Small intestine (tissue), 7 donors: ENCODE measurements around the gene STAMBP. TPM values are rescaled to one million over a fixed set of nuclear protein-coding genes. Genes with fewer than 3 reads are reported as not detected.

Experiments
- DNase-seq, 2 donors: peaks; one replicate each; pipeline versions ENCODE4 v3.0.0 to v3.0.0-alpha.2; 2013
- FAIRE-seq: peaks from 2 replicates; lab custom pipeline; 2012; peaks lifted over from hg19 to GRCh38; lab: Jason Lieb, UNC
- H3K27ac ChIP-seq, 3 donors: one replicate each; pipeline ENCODE4 v1.5.1; 2013; ENCODE audit warnings: low read length in 2 of 3, mild to moderate bottlenecking in 2 of 3, control low read depth in 1 of 3, inconsistent platforms in 1 of 3, low read depth in 1 of 3, moderate library complexity in 1 of 3
- H3K27me3 ChIP-seq, 3 donors: one replicate each; pipeline ENCODE4 v1.6.1; 2013; ENCODE audit warnings: low read length in 3 of 3, inconsistent platforms in 1 of 3; ENCODE audit not compliant: control insufficient read depth in 3 of 3, insufficient read depth in 3 of 3
- H3K36me3 ChIP-seq, 3 donors: one replicate each; pipeline ENCODE4 v1.6.1; 2013; ENCODE audit warnings: low read length in 3 of 3, inconsistent platforms in 1 of 3, low read depth in 1 of 3, mild to moderate bottlenecking in 1 of 3, moderate library complexity in 1 of 3; ENCODE audit not compliant: control insufficient read depth in 3 of 3, insufficient read depth in 2 of 3
- H3K4me1 ChIP-seq, 3 donors: one replicate each; pipeline ENCODE4 v1.6.1; 2013; ENCODE audit warnings: low read length in 2 of 3, inconsistent platforms in 1 of 3, low read depth in 1 of 3, mild to moderate bottlenecking in 1 of 3, moderate library complexity in 1 of 3; ENCODE audit not compliant: control insufficient read depth in 3 of 3, insufficient read depth in 2 of 3
- H3K4me3 ChIP-seq, 3 donors: one replicate each; pipeline ENCODE4 v1.5.1; 2013; ENCODE audit warnings: low read length in 3 of 3, control low read depth in 1 of 3, inconsistent platforms in 1 of 3, low read depth in 1 of 3, mild to moderate bottlenecking in 1 of 3, moderate library complexity in 1 of 3
- H3K9me3 ChIP-seq, 2 donors: one replicate each; pipeline ENCODE4 v1.6.1; 2013; ENCODE audit warnings: low read depth in 1 of 2, low read length in 1 of 2; ENCODE audit not compliant: control insufficient read depth in 2 of 2, insufficient read depth in 1 of 2
- WGBS, 3 donors: extraction: QIAGEN DNeasy Blood & Tissue Kit; methylation state at CpG; one replicate each; pipeline ENCODE4 v1.1.7; 2013; 5-methylcytosine and 5-hydroxymethylcytosine counted together
- polyA plus RNA-seq, 4 donors: library from polyadenylated mRNA; stranded (reverse) in 3 of 4; unstranded in 1 of 4; fragments of 200-250 nt in 3 of 4; fragments of 120-200 nt in 1 of 4; gene quantifications; one replicate each; pipeline versions ENCODE4 v1.2.1 to v1.2.3, GENCODE V29; 2013
- donor health status: healthy with polysubstance abuse.
- donor health status: control.
- donor health status: control.
- donor health status: Bipolar disorder and iron deficiency.
- donor health status: healthy.

The STAMBP gene
- polyA plus RNA-seq, 4 donors, result 30.3 to 51.4 (median 40.1) TPM

DNA sequence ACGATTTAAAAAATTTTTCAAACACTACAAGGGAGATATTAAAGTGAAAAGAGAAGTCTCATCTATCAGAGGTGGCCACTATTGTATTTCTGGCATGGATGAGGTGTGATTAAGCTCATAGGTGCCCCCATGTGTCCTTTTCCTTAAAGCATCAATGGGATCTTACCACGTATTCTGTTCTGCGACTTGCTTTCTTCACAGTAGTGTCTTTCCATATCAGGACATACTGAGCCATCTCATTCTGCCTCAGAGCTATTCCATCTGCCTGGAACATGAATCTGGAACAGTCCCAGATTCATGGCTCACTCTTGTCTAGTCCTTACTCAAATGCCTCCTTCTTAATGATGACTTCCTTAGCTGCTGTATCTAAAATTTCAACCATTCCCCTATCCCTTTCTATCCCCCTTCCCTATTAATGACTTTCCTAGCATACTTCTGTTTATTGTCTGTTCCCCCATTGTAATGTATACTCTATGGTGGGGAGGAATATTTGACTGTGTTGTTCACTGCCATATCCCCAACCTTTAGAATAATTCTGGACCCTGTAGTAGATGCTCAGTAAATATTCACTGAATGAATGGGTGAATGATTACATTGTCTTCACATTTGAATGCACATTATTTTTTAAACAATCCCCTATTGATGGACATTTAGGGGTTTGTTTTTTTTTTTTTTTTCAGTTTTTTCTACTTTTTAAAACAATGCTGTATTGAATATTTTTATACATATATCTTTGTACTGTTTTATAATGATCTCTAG is 11.1 kb downstream of the STAMBP start:
- FAIRE-seq, result no peak
- Histone ChIP-seq H3K4me3 (no peak overlapping the region), H3K9me3 (no peaks in the 10 kb centered on the region), H3K27ac (peak overlapping the region in 2 of 3 donors; percentile 8 to 47), H3K27me3 (no peaks in the 10 kb centered on the region), H3K36me3 (peaks cover 0 to 19% (median 6%) of the 10 kb centered on the region in 3 donors), H3K4me1 (peaks cover 0 to 5% (median 5%) of the 10 kb centered on the region in 3 donors)
- no peak for DNase-seq
- 78 to 82% (median 78%) methylated on average over 3 of the region's 3 CpGs for WGBS, 3 donors

- WGBS, 3 donors, result 14 to 51% (median 30%) methylated on average over 5 of the region's 5 CpGs
- peak overlapping the region in 2 of 3 donors; percentile 11 to 45 for H3K27ac ChIP-seq
Observed at GRCh38 chr2:73841912-73842738, 13.4 kb downstream of the STAMBP start.

DNA sequence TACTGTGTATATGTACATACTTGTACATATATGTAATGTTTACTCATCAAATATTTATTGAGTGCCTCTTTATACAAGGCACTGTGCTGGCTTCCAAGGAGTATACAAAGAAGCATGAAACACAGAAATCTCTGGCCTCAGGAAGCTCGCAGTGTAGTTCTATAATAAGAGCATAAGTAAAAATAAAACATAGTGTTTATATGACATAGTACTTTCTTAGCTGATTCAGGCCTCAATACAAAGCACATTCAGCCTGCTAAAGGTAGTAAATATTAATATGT is 13.9 kb downstream of the STAMBP start:
- H3K27ac ChIP-seq, result peak overlapping the region in 2 of 3 donors; percentile 11 to 45
- no peaks in the 10 kb centered on the region for H3K9me3 ChIP-seq
- no peak for FAIRE-seq
- WGBS, 3 donors, result 56 to 67% (median 57%) methylated on average over 1 of the region's 1 CpG
- H3K36me3 ChIP-seq, result peaks cover 3 to 24% (median 18%) of the 10 kb centered on the region in 3 donors
- H3K27me3 ChIP-seq, result no peaks in the 10 kb centered on the region
- H3K4me3 ChIP-seq, result no peak overlapping the region
- H3K4me1 ChIP-seq, result peaks cover 0 to 5% (median 5%) of the 10 kb centered on the region in 3 donors
- DNase-seq, result no peak

More at GRCh38 chr2:73841912-73842738, 13.4 kb downstream of the STAMBP start:
- H3K27me3 ChIP-seq, result no peaks in the 10 kb centered on the region
- FAIRE-seq (no peak), DNase-seq (peak; percentile 85 to 90)
- H3K4me1 ChIP-seq, result peaks cover 0 to 5% (median 5%) of the 10 kb centered on the region in 3 donors
- H3K4me3 ChIP-seq, result no peak overlapping the region
- H3K9me3 ChIP-seq, result no peaks in the 10 kb centered on the region
- H3K36me3 ChIP-seq, result peaks cover 0 to 19% (median 13%) of the 10 kb centered on the region in 3 donors

DNA sequence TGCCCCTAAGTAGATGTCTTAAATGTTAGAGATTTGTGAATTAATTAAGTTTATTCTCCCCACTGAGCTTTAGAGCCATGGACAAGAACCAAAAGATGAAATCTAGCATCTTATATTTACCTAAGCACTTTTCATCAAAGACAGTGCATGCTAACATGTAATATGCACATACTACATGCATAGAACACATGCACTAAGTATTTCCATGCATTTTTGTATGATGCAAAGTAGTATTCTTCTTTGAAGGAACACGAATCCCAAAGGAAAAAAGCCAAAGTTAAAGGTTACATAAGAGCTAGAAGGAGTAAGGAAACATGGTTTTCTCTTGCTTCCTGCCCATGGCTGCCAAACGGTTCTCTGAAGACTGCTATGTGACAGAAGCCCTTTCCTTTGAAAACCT is 15.3 kb downstream of the STAMBP start:
- DNase-seq, result no peak
- Histone ChIP-seq H3K4me3 (no peak overlapping the region), H3K36me3 (peaks cover 8 to 28% (median 25%) of the 10 kb centered on the region in 3 donors), H3K27me3 (no peaks in the 10 kb centered on the region), H3K4me1 (peaks cover 0 to 5% (median 5%) of the 10 kb centered on the region in 3 donors), H3K9me3 (no peaks in the 10 kb centered on the region), H3K27ac (no peak overlapping the region)
- FAIRE-seq, result no peak
- WGBS, 3 donors, result 66 to 71% (median 70%) methylated on average over 2 of the region's 2 CpGs

DNA sequence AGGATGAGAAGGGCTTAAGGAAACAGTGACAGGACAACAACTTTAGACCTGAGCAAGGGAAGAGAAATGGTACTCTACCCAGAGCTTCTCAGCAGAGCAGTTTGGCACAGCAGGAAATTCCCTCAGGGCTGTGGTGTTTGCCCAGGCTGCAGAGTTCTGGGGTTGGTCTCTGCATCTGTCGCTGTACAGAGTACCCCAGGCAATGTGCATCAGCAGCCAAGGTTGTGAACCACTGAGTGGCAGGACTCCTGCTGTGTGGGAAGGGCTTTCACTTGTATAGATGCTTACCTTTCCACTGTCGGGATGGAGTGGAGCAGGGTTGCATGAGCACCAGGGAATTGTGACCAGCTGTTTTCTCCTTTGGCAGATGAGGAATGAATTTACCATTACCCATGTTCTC is 21.2 kb downstream of the STAMBP start:
- 91 to 96% (median 94%) methylated on average over 2 of the region's 2 CpGs for WGBS, 3 donors
- H3K27me3 ChIP-seq, result no peaks in the 10 kb centered on the region
- H3K36me3 ChIP-seq, result peaks cover 34 to 51% (median 34%) of the 10 kb centered on the region in 3 donors
- peaks cover 0 to 5% (median 0%) of the 10 kb centered on the region in 3 donors for H3K4me1 ChIP-seq
- H3K9me3 ChIP-seq, result no peaks in the 10 kb centered on the region
- no peak overlapping the region for H3K27ac ChIP-seq
- no peak overlapping the region for H3K4me3 ChIP-seq
- no peak for DNase-seq
- no peak for FAIRE-seq

GRCh38 chr2:73851274-73851673 is 22.5 kb downstream of the STAMBP start:
- Histone ChIP-seq H3K27ac (peak overlapping the region in 1 of 3 donors; percentile 44), H3K36me3 (peaks cover 32 to 47% (median 41%) of the 10 kb centered on the region in 3 donors), H3K4me3 (no peak overlapping the region), H3K9me3 (no peaks in the 10 kb centered on the region), H3K27me3 (no peaks in the 10 kb centered on the region), H3K4me1 (peaks cover 0 to 5% (median 0%) of the 10 kb centered on the region in 3 donors)
- FAIRE-seq, result no peak
- WGBS, 3 donors, result 19 to 58% (median 29%) methylated on average over 3 of the region's 3 CpGs
- DNase-seq, result peak; percentile 84 to 95

- DNase-seq (no peak), FAIRE-seq (no peak)
- peaks cover 0 to 5% (median 0%) of the 10 kb centered on the region in 3 donors for H3K4me1 ChIP-seq
- H3K4me3 ChIP-seq, result no peak overlapping the region
- H3K9me3 ChIP-seq, result no peaks in the 10 kb centered on the region
- H3K27ac ChIP-seq, result no peak overlapping the region
- H3K27me3 ChIP-seq, result no peaks in the 10 kb centered on the region
- peaks cover 35 to 43% (median 42%) of the 10 kb centered on the region in 3 donors for H3K36me3 ChIP-seq
Observed at GRCh38 chr2:73852020-73852419, 23.3 kb downstream of the STAMBP start.

DNA sequence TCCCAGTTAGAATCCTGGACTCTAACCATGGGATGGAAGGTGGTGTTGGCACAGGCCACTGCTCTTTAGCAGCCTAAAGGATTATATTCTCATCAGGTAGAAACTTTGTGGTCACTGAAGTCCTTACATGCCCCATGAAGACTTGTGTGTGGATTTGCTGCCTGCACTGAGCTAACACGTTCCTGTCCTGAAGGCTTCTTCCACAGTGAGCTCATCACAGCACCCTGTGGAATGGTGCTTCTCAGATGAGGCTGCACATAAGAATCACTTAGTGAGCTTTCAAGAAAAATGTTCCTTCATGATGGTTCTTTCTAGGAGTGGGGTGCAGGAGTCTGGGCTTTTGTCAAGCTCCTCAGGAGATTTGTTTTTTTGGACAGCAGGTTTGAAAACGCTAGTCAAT is 26.8 kb downstream of the STAMBP start:
- H3K4me3 ChIP-seq, result no peak overlapping the region
- H3K4me1 ChIP-seq, result peaks cover 0 to 5% (median 0%) of the 10 kb centered on the region in 3 donors
- H3K27me3 ChIP-seq, result no peaks in the 10 kb centered on the region
- DNase-seq (no peak), FAIRE-seq (no peak)
- WGBS, 3 donors, result 87 to 95% (median 92%) methylated on average over 2 of the region's 2 CpGs
- no peaks in the 10 kb centered on the region for H3K9me3 ChIP-seq
- H3K36me3 ChIP-seq, result peaks cover 22 to 37% (median 31%) of the 10 kb centered on the region in 3 donors
- no peak overlapping the region for H3K27ac ChIP-seq
